Measurements from ENCODE around the gene P3H2. TPM values are rescaled to one million over a fixed set of nuclear protein-coding genes. Genes with fewer than 3 reads are reported as not detected.
A peak's percentile ranks its signal among the peaks of the same experiment; 100 is the strongest.

P3H2 gene
- total and polyA plus RNA-seq, 2 of the 4 experiments (the other 2 are of a cell fraction), result 54.7 to 64.3 TPM

DNA sequence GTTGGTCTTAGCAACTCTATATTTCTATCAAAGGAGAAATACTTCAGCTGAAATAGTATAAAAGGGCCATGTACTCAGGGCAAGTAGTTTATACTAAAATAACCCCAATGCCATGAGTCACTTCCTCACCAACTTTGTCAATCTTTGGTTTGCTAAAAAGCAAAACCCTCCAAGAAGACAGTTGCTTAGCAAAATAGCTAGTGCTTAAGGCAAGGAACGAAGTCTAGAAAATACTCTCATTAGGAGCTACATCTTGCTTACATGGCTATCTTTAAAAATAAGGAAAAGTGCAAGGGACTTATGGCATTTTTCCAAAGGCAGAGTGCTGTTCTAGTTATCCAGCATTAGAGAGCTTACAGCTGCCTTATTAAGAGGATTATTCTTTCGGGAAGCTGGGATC lies 28.4 kb downstream of the P3H2 start:
- Histone ChIP-seq H2BK120ac (ENCODE audit: low read depth, low read length) (peak overlapping the region; percentile 90), H2BK15ac (ENCODE audit: low read depth, low read length) (no peak overlapping the region; the same call in 2 of the 3 replicates), H3K9me3 (ENCODE audit: control insufficient read depth, insufficient read depth, low read length) (no peaks in the 10 kb centered on the region), H3K14ac (replicated peaks; ENCODE audit: low read depth, low read length) (no peak overlapping the region; the same call in 1 of the 2 replicates), H4K5ac (ENCODE audit: low read depth, low read length) (no peak overlapping the region), H3K27ac (ENCODE audit: insufficient read depth, low read length) (no peak overlapping the region; the same call in 1 of the 2 replicates), H3K23ac (ENCODE audit: low read depth, low read length) (peak overlapping the region; percentile 84; the same call in 1 of the 2 replicates), H3K4ac (ENCODE audit: low read depth, low read length) (peak overlapping the region; percentile 63; the same call in 1 of the 2 replicates), H3K79me1 (ENCODE audit: low read depth in 1 of 2, low read length in 2 of 2) (peaks cover 26 to 55% of the 10 kb centered on the region in 2 experiments), H4K20me1 (ENCODE audit: insufficient read depth, low read length) (no peaks in the 10 kb centered on the region), H2AK5ac (ENCODE audit: low read depth, low read length) (no peak overlapping the region), H3K9me1 (ENCODE audit: insufficient read depth, low read length) (peaks cover 13% of the 10 kb centered on the region), H3K4me1 (ENCODE audit: control insufficient read depth, insufficient read depth, low read length) (peaks cover 11% of the 10 kb centered on the region), H2AK9ac (replicated peaks; ENCODE audit: low read depth, low read length, poor library complexity) (no peak overlapping the region), H3K18ac (ENCODE audit: low read depth, low read length) (peak overlapping the region; percentile 53; the same call in 1 of the 2 replicates), H2AFZ (replicated peaks; ENCODE audit: low read length, poor library complexity) (no peak overlapping the region), H4K91ac (ENCODE audit: insufficient read depth, low read depth, low read length) (peak overlapping the region; percentile 35; the same call in 1 of the 2 replicates), H3K9ac (ENCODE audit: low read depth, low read length) (no peak overlapping the region; the same call in 1 of the 2 replicates), H2BK5ac (ENCODE audit: low read depth, low read length, poor library complexity, severe bottlenecking) (peak overlapping the region; percentile 90), H3K36me3 (ENCODE audit: control insufficient read depth, insufficient read depth, low read length) (no peaks in the 10 kb centered on the region; the same call in 1 of the 2 replicates), H3K56ac (ENCODE audit: extremely low read depth, insufficient read depth, low read length) (peak overlapping the region; percentile 85), H3K27me3 (ENCODE audit: control insufficient read depth, insufficient read depth, low read length) (no peaks in the 10 kb centered on the region), H3K4me2 (ENCODE audit: low read depth, low read length) (peak overlapping the region; percentile 39; the same call in 1 of the 2 replicates), H3K4me3 (ENCODE audit: insufficient read depth, low read depth, low read length) (no peak overlapping the region), H2BK20ac (ENCODE audit: low read depth, low read length) (peak overlapping the region; percentile 88; the same call in 1 of the 2 replicates), H4K8ac (ENCODE audit: low read depth in 2 of 2, low read length in 2 of 2) (peak overlapping the region in 1 of 2 experiments; percentile 33; a peak in 1 of 4 replicates)
- BruUV-seq (replicated peaks), result no TSS peak
- intact Hi-C loops (cut with micrococcal nuclease) (loop anchor here (5.0 kb wide), 1 partner anchor 45 kb away; no protein-coding TSS in a partner anchor), dilution Hi-C loops (cut with HindIII; ENCODE audit: low sequenced_read_pairs, unreplicated experiment) (no loop called here), in situ Hi-C loops (cut with MboI; ENCODE audit: low sequenced_read_pairs) (no loop called here)
- DNase-seq (peak; percentile 91), ATAC-seq (ENCODE audit: low read depth) (peak; percentile 86)
- ChIA-PET POLR2A (ENCODE audit: unreplicated experiment) (interaction anchor here (0.6 to 0.9 kb wide), 3 partner anchors 15 to 313 kb away, joined by 3 to 8 read pairs (median 4); no protein-coding TSS in a partner anchor), CTCF (interaction anchor here (0.6 to 1.2 kb wide), 2 partner anchors 10 to 11 kb away, joined by 3 to 4 read pairs; no protein-coding TSS in a partner anchor)
- WGBS, 2 experiments (ENCODE audit: extremely low coverage in 2 of 2, insufficient read length in 1 of 2), result no CpG with 5 or more reads among the region's 2 CpGs
- no peak for TF ChIP-seq POLR2A (IDR thresholded peaks at IDR 0.05; ENCODE audit: low read depth, low read length)
- no peak for TF ChIP-seq MAZ (IDR thresholded peaks at IDR 0.05; ENCODE audit: borderline replicate concordance, low read depth, low read length)
- peak; percentile 74; the same call in 1 of the 2 replicates for TF ChIP-seq FOS (IDR thresholded peaks at IDR 0.05; ENCODE audit: low read depth, low read length)
- TF ChIP-seq CHD1 (IDR thresholded peaks at IDR 0.05; ENCODE audit: low read depth, low read length), result no peak
- no peak for TF ChIP-seq NFE2L2 (IDR thresholded peaks at IDR 0.05; ENCODE audit: low read depth, low read length)
- TF ChIP-seq RFX5 (IDR thresholded peaks at IDR 0.05; ENCODE audit: low read depth, low read length), result no peak
- TF ChIP-seq MAFK (IDR thresholded peaks at IDR 0.05; ENCODE audit: low read depth, low read length), result peak; percentile 25; the same call in 1 of the 2 replicates
- TF ChIP-seq BHLHE40 (IDR thresholded peaks at IDR 0.05; ENCODE audit: low read depth, low read length), result peak; percentile 27; the same call in 1 of the 2 replicates
- TF ChIP-seq, protein P1, sequence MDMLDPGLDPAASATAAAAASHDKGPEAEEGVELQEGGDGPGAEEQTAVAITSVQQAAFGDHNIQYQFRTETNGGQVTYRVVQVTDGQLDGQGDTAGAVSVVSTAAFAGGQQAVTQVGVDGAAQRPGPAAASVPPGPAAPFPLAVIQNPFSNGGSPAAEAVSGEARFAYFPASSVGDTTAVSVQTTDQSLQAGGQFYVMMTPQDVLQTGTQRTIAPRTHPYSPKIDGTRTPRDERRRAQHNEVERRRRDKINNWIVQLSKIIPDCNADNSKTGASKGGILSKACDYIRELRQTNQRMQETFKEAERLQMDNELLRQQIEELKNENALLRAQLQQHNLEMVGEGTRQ (IDR thresholded peaks at IDR 0.05; ENCODE audit: low read depth, low read length), result no peak
- TF ChIP-seq RAD21 (IDR thresholded peaks at IDR 0.05; ENCODE audit: low read length), result 0 out of 2 replicates have a peak, but pooled peaks have one; percentile 4
- no peak for TF ChIP-seq RCOR1 (IDR thresholded peaks at IDR 0.05; ENCODE audit: insufficient replicate concordance, low read length)
- no peak for TF ChIP-seq MXI1 (IDR thresholded peaks at IDR 0.05; ENCODE audit: borderline replicate concordance, low read depth, low read length)
- no peak for TF ChIP-seq CEBPB (IDR thresholded peaks at IDR 0.05; ENCODE audit: low read depth, low read length)
- TF ChIP-seq, protein P2, sequence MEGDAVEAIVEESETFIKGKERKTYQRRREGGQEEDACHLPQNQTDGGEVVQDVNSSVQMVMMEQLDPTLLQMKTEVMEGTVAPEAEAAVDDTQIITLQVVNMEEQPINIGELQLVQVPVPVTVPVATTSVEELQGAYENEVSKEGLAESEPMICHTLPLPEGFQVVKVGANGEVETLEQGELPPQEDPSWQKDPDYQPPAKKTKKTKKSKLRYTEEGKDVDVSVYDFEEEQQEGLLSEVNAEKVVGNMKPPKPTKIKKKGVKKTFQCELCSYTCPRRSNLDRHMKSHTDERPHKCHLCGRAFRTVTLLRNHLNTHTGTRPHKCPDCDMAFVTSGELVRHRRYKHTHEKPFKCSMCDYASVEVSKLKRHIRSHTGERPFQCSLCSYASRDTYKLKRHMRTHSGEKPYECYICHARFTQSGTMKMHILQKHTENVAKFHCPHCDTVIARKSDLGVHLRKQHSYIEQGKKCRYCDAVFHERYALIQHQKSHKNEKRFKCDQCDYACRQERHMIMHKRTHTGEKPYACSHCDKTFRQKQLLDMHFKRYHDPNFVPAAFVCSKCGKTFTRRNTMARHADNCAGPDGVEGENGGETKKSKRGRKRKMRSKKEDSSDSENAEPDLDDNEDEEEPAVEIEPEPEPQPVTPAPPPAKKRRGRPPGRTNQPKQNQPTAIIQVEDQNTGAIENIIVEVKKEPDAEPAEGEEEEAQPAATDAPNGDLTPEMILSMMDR (conservative IDR thresholded peaks at IDR 0.05; ENCODE audit: low read depth, low read length), result no peak
- TF ChIP-seq, protein P3, sequence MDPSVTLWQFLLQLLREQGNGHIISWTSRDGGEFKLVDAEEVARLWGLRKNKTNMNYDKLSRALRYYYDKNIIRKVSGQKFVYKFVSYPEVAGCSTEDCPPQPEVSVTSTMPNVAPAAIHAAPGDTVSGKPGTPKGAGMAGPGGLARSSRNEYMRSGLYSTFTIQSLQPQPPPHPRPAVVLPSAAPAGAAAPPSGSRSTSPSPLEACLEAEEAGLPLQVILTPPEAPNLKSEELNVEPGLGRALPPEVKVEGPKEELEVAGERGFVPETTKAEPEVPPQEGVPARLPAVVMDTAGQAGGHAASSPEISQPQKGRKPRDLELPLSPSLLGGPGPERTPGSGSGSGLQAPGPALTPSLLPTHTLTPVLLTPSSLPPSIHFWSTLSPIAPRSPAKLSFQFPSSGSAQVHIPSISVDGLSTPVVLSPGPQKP (IDR thresholded peaks at IDR 0.05; ENCODE audit: borderline replicate concordance, low read depth, low read length), result no peak

Measured in IMR-90 (cell line).